Forelimb muscle (tissue), 1 donor: ENCODE data around the gene SECTM1. TPM values are rescaled to one million over a fixed set of nuclear protein-coding genes. Genes with fewer than 3 reads are reported as not detected.

Experiments
- DNase-seq: peaks from one replicate; pipeline ENCODE4 v3.0.0-alpha.2; 2013; ENCODE audit warnings: low read depth
- polyA plus RNA-seq: library from polyadenylated mRNA; unstranded; fragments of 120-200 nt; gene quantifications from one replicate; pipeline ENCODE4 v1.2.1, GENCODE V29; 2013; ENCODE audit not compliant: insufficient read length

Gene SECTM1
- polyA plus RNA-seq, 1 donor: 3.3 TPM

- DNase-seq: no peak
Measured at GRCh38 chr17:82316651-82317393, 16.7 kb downstream of the SECTM1 start.

- no peak for DNase-seq
Measured at GRCh38 chr17:82315703-82316358, 17.7 kb downstream of the SECTM1 start.

- DNase-seq: no peak
Measured at GRCh38 chr17:82314727-82315605, 18.6 kb downstream of the SECTM1 start.

GRCh38 chr17:82314012-82314726 is 19.4 kb downstream of the SECTM1 start:
- DNase-seq: no peak

GRCh38 chr17:82313195-82314011 is 20.2 kb downstream of the SECTM1 start:
- no peak for DNase-seq

- no peak for DNase-seq
Measured at GRCh38 chr17:82311971-82312370, 21.6 kb downstream of the SECTM1 start.

GRCh38 chr17:82310877-82311276 is 22.7 kb downstream of the SECTM1 start:
- DNase-seq: no peak

GRCh38 chr17:82309656-82310570 is 23.7 kb downstream of the SECTM1 start:
- DNase-seq: no peak

- DNase-seq: no peak
Measured at GRCh38 chr17:82305727-82306300, 27.8 kb downstream of the SECTM1 start.

GRCh38 chr17:82304826-82305726 is 28.5 kb downstream of the SECTM1 start:
- no peak for DNase-seq

GRCh38 chr17:82303944-82304808 is 29.4 kb downstream of the SECTM1 start:
- DNase-seq: no peak

GRCh38 chr17:82302991-82303943 is 30.3 kb downstream of the SECTM1 start:
- no peak for DNase-seq

GRCh38 chr17:82302568-82302963 is 31.0 kb downstream of the SECTM1 start:
- no peak for DNase-seq

- no peak for DNase-seq
Measured at GRCh38 chr17:82301916-82302567, 31.5 kb downstream of the SECTM1 start.

GRCh38 chr17:82301300-82301915 is 32.2 kb downstream of the SECTM1 start:
- no peak for DNase-seq
